Lower leg skin (tissue), 4 donors: Measurements from ENCODE around the gene IKBKE. TPM values are rescaled to one million over a fixed set of nuclear protein-coding genes. Genes with fewer than 3 reads are reported as not detected.

Source experiments
- DNase-seq, 2 donors: peaks; one replicate each; pipeline ENCODE4 v3.0.0-alpha.2; 2019; ENCODE audit warnings: low spot score in 2 of 2
- H3K4me3 ChIP-seq: fragments of 200-600 bp; sonication (generic); 2 replicates; pipeline ENCODE4 v1.5.1; 2017; ENCODE audit warnings: mild to moderate bottlenecking, low read depth; ENCODE audit not compliant: poor library complexity, severe bottlenecking
- CTCF ChIP-seq, 3 donors: fragments of 450-650 bp; IDR thresholded peaks; one replicate each; pipeline ENCODE4 v1.5.1; 2016; ENCODE audit warnings: antibody characterized with exemption in 3 of 3, mild to moderate bottlenecking in 3 of 3, moderate library complexity in 2 of 3
- POLR2A ChIP-seq, 2 donors: fragments of 450-650 bp; IDR thresholded peaks; one replicate each; pipeline ENCODE4 v1.6.1; 2016 to 2017; ENCODE audit warnings: antibody characterized with exemption in 2 of 2, mild to moderate bottlenecking in 1 of 2, moderate library complexity in 1 of 2
- WGBS, 2 donors: methylation state at CpG; one replicate each; pipeline ENCODE4 v1.1.5; 2018; 5-methylcytosine and 5-hydroxymethylcytosine counted together
- intact Hi-C: fragments of 100-400 bp; cut with DNase I; formaldehyde crosslinking; loops from one replicate; pipeline ENCODE4 v1.15.0; 2023; ENCODE audit warnings: low total_unique reads
- total RNA-seq, 4 donors: library from RNA; depleted of rRNA; stranded (reverse); fragments of >200 nt; gene quantifications; one replicate each; pipeline ENCODE4 v1.1.0, GENCODE V29; 2016

The IKBKE gene
- total RNA-seq, 4 donors from 2014 or later: 6.1 to 21.4 (median 12.2) TPM

GRCh38 chr1:206489980-206490770 is 19.9 kb downstream of the IKBKE start:
- TF ChIP-seq POLR2A (IDR thresholded peaks at IDR 0.05) (no peak), CTCF (IDR thresholded peaks at IDR 0.05) (peak in 1 of 3 donors; percentile 90)
- H3K4me3 ChIP-seq: no peak overlapping the region
- intact Hi-C loops: loop anchor here (5.0 to 10.0 kb wide), 3 partner anchors 92 to 425 kb away; no protein-coding TSS in a partner anchor
- 37 to 59% methylated on average over 15 to 20 of the region's 22 CpGs for whole genome bisulfite sequencing, 2 donors
- DNase-seq: peak; percentile 62 to 95

GRCh38 chr1:206490771-206491405 is 20.6 kb downstream of the IKBKE start:
- TF ChIP-seq CTCF (IDR thresholded peaks at IDR 0.05) (no peak), POLR2A (IDR thresholded peaks at IDR 0.05) (no peak)
- intact Hi-C loops: loop anchor here (5.0 kb wide), 1 partner anchor 91 kb away; no protein-coding TSS in a partner anchor
- WGBS, 2 donors: 86 to 88% methylated on average over 12 of the region's 12 CpGs
- DNase-seq: no peak
- H3K4me3 ChIP-seq: no peak overlapping the region

GRCh38 chr1:206491616-206492015 is 21.3 kb downstream of the IKBKE start:
- no peak overlapping the region for H3K4me3 ChIP-seq
- no peak for DNase-seq
- TF ChIP-seq CTCF (IDR thresholded peaks at IDR 0.05): no peak
- no peak for TF ChIP-seq POLR2A (IDR thresholded peaks at IDR 0.05)
- intact Hi-C loops: loop anchor here (5.0 kb wide), 1 partner anchor 91 kb away; no protein-coding TSS in a partner anchor
- WGBS, 2 donors: 85 to 90% methylated on average over 4 of the region's 4 CpGs

- no peak for DNase-seq
- no peak for TF ChIP-seq CTCF (IDR thresholded peaks at IDR 0.05)
- TF ChIP-seq POLR2A (IDR thresholded peaks at IDR 0.05): no peak
- H3K4me3 ChIP-seq: no peak overlapping the region
- intact Hi-C loops: loop anchor here (5.0 kb wide), 1 partner anchor 90 kb away; no protein-coding TSS in a partner anchor
- 94 to 95% methylated on average over 9 to 10 of the region's 10 CpGs for WGBS, 2 donors
These were observed 22.3 kb downstream of the IKBKE start for GRCh38 chr1:206492589-206492988.

GRCh38 chr1:206493279-206493678 is 23.0 kb downstream of the IKBKE start:
- intact Hi-C loops: loop anchor here (5.0 kb wide), 1 partner anchor 89 kb away; no protein-coding TSS in a partner anchor
- H3K4me3 ChIP-seq: no peak overlapping the region
- WGBS, 2 donors: 88 to 94% methylated on average over 9 of the region's 9 CpGs
- DNase-seq: no peak
- TF ChIP-seq POLR2A (IDR thresholded peaks at IDR 0.05): no peak
- TF ChIP-seq CTCF (IDR thresholded peaks at IDR 0.05): no peak
